Pancreas (tissue), 10 donors: ENCODE results near the gene OR2T27. TPM values are rescaled to one million over a fixed set of nuclear protein-coding genes. Genes with fewer than 3 reads are reported as not detected.

Experiments
- ATAC-seq, 4 donors: fragments of 200-7000 bp; cut with Tn5 transposase; one replicate each; pipeline versions ENCODE4 v1.8.0 to v1.9.1; 2020; ENCODE audit warnings: mild to moderate bottlenecking in 4 of 4, moderate library complexity in 4 of 4
- DNase-seq, 6 donors: peaks; one replicate each; pipeline ENCODE4 v3.0.0-alpha.2; 2020
- FAIRE-seq: peaks from 2 replicates; lab custom pipeline; 2012; peaks lifted over from hg19 to GRCh38; lab: Jason Lieb, UNC
- H3K27ac ChIP-seq, 4 donors: fragments of 200-600 bp; sonication (generic); 1 replicate in 3 of 4; 2 replicates in 1 of 4; pipeline versions ENCODE4 v1.5.0 to v1.8.0; 2020
- H3K27me3 ChIP-seq, 4 donors: fragments of 200-600 bp; one replicate each; pipeline ENCODE4 v1.8.0; 2021
- H3K36me3 ChIP-seq, 3 donors: fragments of 200-600 bp; sonication (generic) in 1 of 3; one replicate each; pipeline versions ENCODE4 v1.5.0 to v1.8.0; 2020 to 2021
- H3K4me1 ChIP-seq, 3 donors: fragments of 200-600 bp; one replicate each; pipeline ENCODE4 v1.8.0; 2021
- H3K4me3 ChIP-seq, 4 donors: fragments of 200-600 bp; sonication (generic) in 2 of 4; one replicate each; pipeline versions ENCODE4 v1.5.0 to v1.8.0; 2020 to 2021
- H3K9me3 ChIP-seq, 4 donors: fragments of 200-600 bp; one replicate each; pipeline ENCODE4 v1.8.0; 2021
- WGBS, 2 donors: extraction: QIAGEN DNeasy Blood & Tissue Kit; methylation state at CpG; one replicate each; pipeline ENCODE4 v1.1.7; 2013; 5-methylcytosine and 5-hydroxymethylcytosine counted together
- intact Hi-C, 3 donors: fragments of 100-400 bp; cut with DNase I; formaldehyde crosslinking; loops; one replicate each; pipeline versions ENCODE4 v1.11.1 to v1.14.2; 2022
- polyA plus RNA-seq, 2 donors: library from polyadenylated mRNA; stranded (reverse); fragments of 200-250 nt; gene quantifications; one replicate each; pipeline ENCODE4 v1.2.3, GENCODE V29; 2013
- total RNA-seq, 6 donors: library from RNA; stranded (reverse); fragmentation: NEBNext Ultra II Directional in 4 of 6; extraction: Animal tissue kit (Norgen Biotek cat#: 25700) in 4 of 6; gene quantifications; one replicate each; pipeline versions ENCODE4 v1.2.1 to v1.2.4, GENCODE V29; 2021 to 2023
- TF ChIP-seq, protein P1 (sequence below), 4 donors: fragments of 200-600 bp; sonication (generic) in 3 of 4; IDR thresholded peaks; one replicate each; pipeline versions ENCODE4 v1.5.0 to v1.8.0; 2021; ENCODE audit warnings: antibody characterized with exemption in 4 of 4
- donor health status: healthy with polysubstance abuse.
- donor health status: DM: no; HTN: no; CAD: no; lungs with moderate emphysema.
- donor health status: DM: no; HTN: no; CAD: no.
- donor health status: control.
- donor health status: control.
- donor health status: Bipolar disorder and iron deficiency.
- donor health status: DM: yes; HTN: yes; CAD: no.
- donor health status: DM: no; HTN: no; CAD: no.
- donor health status: DM: no; HTN: no; CAD: no.
- donor health status: DM: yes; HTN: yes; CAD: no.

Gene OR2T27
- total and polyA plus RNA-seq, 8 donors = not detected

DNA sequence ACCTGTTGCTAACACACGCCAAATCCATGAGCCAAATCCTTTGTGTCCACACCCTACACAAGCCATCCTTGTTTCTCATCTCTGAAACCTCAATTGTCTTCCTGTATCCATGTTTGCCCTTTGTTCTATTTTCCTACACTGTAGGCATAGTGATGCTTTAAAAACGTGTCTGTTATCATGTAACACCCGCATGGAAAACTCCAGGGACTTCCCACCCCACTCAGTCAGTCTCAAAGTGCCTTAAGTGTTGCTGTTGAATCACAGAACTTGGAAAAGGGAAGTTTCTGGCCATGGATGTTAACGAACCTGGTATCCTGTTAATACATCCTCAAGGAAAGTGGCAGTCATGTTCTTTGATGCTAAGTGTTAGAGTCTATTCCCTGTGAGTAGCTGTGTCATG is 30.2 kb downstream of the OR2T27 start:
- ATAC-seq (no peak), DNase-seq (no peak), FAIRE-seq (no peak)
- Histone ChIP-seq H3K4me1 (no peaks in the 10 kb centered on the region), H3K9me3 (no peaks in the 10 kb centered on the region), H3K4me3 (no peak overlapping the region), H3K27me3 (no peaks in the 10 kb centered on the region), H3K36me3 (no peaks in the 10 kb centered on the region), H3K27ac (no peak overlapping the region)
- WGBS, 2 donors = 64 to 71% methylated on average over 4 of the region's 4 CpGs
- intact Hi-C loops = loop anchor here in 1 of 3 donors (10.0 kb wide), 1 partner anchor 70 kb away; no protein-coding TSS in a partner anchor
- TF ChIP-seq, protein P1, sequence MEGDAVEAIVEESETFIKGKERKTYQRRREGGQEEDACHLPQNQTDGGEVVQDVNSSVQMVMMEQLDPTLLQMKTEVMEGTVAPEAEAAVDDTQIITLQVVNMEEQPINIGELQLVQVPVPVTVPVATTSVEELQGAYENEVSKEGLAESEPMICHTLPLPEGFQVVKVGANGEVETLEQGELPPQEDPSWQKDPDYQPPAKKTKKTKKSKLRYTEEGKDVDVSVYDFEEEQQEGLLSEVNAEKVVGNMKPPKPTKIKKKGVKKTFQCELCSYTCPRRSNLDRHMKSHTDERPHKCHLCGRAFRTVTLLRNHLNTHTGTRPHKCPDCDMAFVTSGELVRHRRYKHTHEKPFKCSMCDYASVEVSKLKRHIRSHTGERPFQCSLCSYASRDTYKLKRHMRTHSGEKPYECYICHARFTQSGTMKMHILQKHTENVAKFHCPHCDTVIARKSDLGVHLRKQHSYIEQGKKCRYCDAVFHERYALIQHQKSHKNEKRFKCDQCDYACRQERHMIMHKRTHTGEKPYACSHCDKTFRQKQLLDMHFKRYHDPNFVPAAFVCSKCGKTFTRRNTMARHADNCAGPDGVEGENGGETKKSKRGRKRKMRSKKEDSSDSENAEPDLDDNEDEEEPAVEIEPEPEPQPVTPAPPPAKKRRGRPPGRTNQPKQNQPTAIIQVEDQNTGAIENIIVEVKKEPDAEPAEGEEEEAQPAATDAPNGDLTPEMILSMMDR (IDR thresholded peaks at IDR 0.05) = no peak

DNA sequence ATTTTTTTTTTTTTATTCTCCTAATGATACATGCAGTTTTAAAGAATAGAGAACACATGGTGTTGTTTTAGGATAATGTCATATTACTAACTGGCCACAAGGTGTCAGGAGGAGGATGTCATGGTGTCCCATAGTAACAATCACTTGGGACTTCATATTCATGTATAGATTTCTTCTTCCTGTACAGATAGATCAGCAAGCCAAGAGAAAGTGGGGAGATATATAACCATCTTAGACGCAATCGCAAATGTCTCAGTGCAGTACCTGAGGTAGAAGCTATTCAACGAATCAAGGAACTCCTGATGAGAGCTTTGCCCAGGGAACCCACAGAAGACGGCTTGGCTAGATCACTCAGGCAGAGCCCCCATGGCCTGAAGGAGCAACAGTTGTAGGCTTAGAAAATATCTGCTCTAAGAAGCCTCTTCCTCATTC is 32.7 kb downstream of the OR2T27 start:
- H3K27me3 ChIP-seq = no peaks in the 10 kb centered on the region
- no peak overlapping the region for H3K4me3 ChIP-seq
- no peaks in the 10 kb centered on the region for H3K9me3 ChIP-seq
- DNase-seq (no peak), ATAC-seq (peak in 3 of 4 donors; percentile 87 to 91 (median 88)), FAIRE-seq (peak; percentile 81)
- intact Hi-C loops = loop anchor here in 1 of 3 donors (5.0 to 10.0 kb wide), 2 partner anchors 72 to 185 kb away; no protein-coding TSS in a partner anchor
- TF ChIP-seq, protein P1 (IDR thresholded peaks at IDR 0.05) = peak in 3 of 4 donors; percentile 54 to 60 (median 57)
- H3K4me1 ChIP-seq = no peaks in the 10 kb centered on the region
- H3K36me3 ChIP-seq = no peaks in the 10 kb centered on the region
- 47 to 53% methylated on average over 4 of the region's 4 CpGs for WGBS, 2 donors
- H3K27ac ChIP-seq = no peak overlapping the region

DNA sequence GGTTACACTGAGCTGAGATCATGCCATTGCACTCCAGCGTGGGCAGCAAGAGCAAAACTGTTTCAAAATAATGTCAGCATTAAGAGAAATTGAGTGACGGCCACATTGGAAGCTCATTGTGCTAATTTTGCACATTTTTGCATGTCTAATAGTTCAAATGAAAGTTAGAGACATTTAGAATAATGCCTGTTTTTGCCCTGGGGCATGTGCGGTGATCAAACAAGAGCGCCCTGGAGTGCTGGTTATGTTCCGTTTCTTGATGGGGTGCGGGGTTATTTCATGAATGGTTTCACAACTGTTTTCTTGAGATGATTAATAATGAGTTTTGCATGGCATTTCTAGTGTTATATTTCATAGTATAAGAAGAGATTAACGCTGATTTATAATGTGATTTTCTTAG is 33.6 kb downstream of the OR2T27 start:
- Histone ChIP-seq H3K4me3 (no peak overlapping the region), H3K9me3 (no peaks in the 10 kb centered on the region), H3K4me1 (no peaks in the 10 kb centered on the region), H3K27me3 (no peaks in the 10 kb centered on the region), H3K27ac (no peak overlapping the region), H3K36me3 (no peaks in the 10 kb centered on the region)
- DNase-seq (no peak), ATAC-seq (no peak), FAIRE-seq (no peak)
- WGBS, 2 donors = 42 to 62% methylated on average over 7 of the region's 7 CpGs
- TF ChIP-seq, protein P1 (IDR thresholded peaks at IDR 0.05) = no peak
- intact Hi-C loops = loop anchor here in 1 of 3 donors (5.0 to 10.0 kb wide), 2 partner anchors 73 to 186 kb away; no protein-coding TSS in a partner anchor

DNA sequence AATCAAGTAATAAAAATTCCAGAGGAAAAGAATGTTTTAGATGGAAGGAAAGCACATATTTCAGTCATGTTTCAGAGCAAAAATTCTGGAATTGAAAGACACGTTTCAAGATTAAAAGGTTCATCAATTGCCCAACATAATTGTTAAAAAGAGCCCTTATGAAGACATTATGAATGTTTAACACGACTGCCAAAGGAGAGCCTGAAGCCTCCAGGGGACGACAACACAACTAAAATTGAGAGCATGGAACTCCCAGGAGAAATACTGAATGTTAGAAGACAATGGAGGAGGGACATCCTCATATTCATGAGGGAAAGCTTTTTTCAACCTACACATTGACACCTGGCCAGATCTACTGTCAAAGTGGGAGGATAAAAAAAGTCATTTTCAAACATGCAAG is 36.5 kb downstream of the OR2T27 start:
- intact Hi-C loops = loop anchor here in 1 of 3 donors (5.0 kb wide), 1 partner anchor 193 kb away; no protein-coding TSS in a partner anchor
- Histone ChIP-seq H3K9me3 (no peaks in the 10 kb centered on the region), H3K4me1 (no peaks in the 10 kb centered on the region), H3K4me3 (no peak overlapping the region), H3K36me3 (no peaks in the 10 kb centered on the region), H3K27ac (no peak overlapping the region), H3K27me3 (no peaks in the 10 kb centered on the region)
- TF ChIP-seq, protein P1 (IDR thresholded peaks at IDR 0.05) = peak in 3 of 4 donors; percentile 42 to 66 (median 54)
- DNase-seq (peak in 5 of 6 donors; percentile 35 to 81 (median 53)), ATAC-seq (peak in 3 of 4 donors; percentile 73 to 83 (median 78)), FAIRE-seq (no peak)
- WGBS, 2 donors = 0 to 5% methylated on average over 3 of the region's 3 CpGs

DNA sequence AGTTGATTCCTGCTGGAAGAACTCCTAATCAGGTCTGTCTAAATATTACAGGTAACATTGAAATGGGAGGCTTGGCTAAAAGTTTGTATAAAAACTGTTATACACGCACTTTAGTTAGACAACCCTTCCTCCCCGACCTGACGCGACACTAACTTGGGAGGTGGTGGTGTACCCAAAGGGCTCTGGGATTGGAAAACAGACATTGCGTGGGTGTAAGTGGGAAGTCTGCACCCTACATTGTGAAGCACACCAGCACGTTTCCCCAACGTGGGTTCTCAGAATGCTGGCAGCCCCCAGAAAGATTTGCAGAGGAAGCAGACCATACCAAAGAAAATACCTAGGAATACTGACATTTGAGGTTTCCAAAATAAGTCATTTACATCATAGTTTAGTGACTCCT is 37.2 kb downstream of the OR2T27 start:
- ATAC-seq (no peak), FAIRE-seq (no peak), DNase-seq (no peak)
- no peak overlapping the region for H3K27ac ChIP-seq
- no peaks in the 10 kb centered on the region for H3K27me3 ChIP-seq
- no peak overlapping the region for H3K4me3 ChIP-seq
- no peaks in the 10 kb centered on the region for H3K9me3 ChIP-seq
- H3K36me3 ChIP-seq = no peaks in the 10 kb centered on the region
- intact Hi-C loops = loop anchor here in 1 of 3 donors (5.0 kb wide), 1 partner anchor 194 kb away; no protein-coding TSS in a partner anchor
- WGBS, 2 donors = 54 to 58% methylated on average over 7 of the region's 7 CpGs
- no peaks in the 10 kb centered on the region for H3K4me1 ChIP-seq
- TF ChIP-seq, protein P1 (IDR thresholded peaks at IDR 0.05) = no peak
